ENCODE measurements around the gene MVB12B.
"Not testable (repeated sequence)": the region's sequence is repeated elsewhere in the genome, so short reads cannot be mapped to it uniquely, and the experiment has no call there.

MVB12B gene

DNA sequence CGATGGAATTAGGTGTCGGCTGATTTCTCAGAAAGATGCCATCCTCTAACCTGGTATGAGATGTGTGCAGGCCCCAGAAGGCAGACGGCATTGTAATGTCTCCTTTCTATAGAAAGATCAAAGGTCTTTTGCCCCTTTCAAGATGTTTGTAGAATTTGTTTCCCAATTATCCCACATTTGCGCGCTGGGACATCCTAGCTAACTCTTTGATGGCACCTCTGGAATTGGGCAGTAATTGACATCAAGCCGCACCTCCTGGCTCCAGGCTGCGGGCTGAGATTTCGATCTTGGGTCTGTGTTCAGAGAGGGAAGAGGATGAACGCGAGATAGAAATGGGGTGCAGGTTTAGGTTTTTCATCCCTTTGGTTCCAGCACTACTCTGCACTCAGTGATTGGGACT lies 202.3 kb downstream of the MVB12B start:
- DNase-seq (ENCODE audit: low read depth in 2 of 3, low spot score in 1 of 3), result no peak

DNA sequence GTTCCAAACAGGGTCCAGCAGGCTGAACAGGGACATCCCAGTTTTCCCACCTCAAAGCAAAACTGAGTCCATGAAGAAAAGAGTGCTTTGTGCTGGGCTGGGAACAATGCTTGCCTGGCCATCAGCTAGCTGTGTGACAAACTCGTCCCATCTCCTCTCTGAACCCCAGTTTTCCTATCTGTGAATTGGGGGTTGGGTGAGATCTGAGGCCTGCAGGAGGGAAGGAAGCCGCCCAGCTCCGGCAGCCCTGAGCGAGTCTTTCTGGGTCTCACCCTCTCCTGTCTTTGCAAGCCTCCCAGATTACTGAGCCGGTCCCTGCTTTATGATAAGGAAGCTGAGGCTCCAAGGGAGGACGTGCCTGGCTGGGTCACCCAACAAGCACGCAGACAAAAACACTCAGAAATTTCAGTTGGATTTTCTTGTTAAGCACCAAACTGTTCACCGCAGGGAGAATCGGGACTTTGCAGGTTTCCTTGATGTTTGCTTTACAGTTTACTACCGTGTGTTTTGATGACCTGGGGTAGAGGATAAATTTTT lies 204.5 kb downstream of the MVB12B start:
- no peak for DNase-seq (ENCODE audit: low read depth in 2 of 3, low spot score in 1 of 3)

DNA sequence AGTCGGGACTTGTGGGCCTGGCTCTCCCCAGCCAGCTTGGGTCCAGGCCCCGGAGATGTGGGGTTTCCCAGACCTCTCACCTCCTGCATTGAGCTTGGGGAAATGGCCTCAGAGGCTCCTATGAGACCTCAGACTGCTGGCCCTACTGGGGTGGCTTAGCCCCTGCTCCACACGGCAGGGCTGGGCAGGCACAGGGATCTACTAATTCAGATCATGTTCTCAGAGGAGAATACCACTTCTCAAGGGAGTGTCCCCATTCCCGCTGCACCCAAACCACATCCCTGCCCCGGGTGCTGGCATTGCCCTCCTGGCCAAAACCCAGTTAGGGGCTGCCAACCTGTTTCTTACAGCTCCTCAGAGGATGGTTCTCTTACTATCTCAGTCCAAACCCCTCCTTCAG lies 205.0 kb downstream of the MVB12B start:
- DNase-seq (ENCODE audit: low read depth in 2 of 3, low spot score in 1 of 3), result no peak

DNA sequence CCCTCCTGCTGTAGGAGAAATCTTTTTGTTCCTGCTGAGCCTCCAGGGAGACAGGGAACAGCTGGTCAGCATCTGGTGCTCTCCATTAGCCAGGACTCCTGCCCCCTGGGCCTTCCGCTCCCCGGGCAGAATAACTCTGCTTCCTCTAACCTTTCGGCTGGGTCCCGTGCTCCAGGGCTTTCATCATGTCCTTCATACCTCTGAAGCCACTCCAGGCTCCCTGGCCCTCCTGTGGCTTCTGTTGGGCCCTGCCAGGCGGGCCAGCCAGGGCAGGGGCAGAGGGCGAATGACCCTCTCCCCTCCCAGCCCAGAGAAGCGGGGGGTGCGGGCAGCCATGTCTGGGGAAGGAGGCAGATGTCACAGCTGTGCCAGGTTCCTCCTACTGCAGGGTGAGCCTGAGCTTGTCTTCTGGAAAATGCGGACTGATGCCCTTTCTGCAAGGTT lies 205.4 kb downstream of the MVB12B start:
- DNase-seq (ENCODE audit: low read depth in 2 of 3, low spot score in 1 of 3), result no peak

DNA sequence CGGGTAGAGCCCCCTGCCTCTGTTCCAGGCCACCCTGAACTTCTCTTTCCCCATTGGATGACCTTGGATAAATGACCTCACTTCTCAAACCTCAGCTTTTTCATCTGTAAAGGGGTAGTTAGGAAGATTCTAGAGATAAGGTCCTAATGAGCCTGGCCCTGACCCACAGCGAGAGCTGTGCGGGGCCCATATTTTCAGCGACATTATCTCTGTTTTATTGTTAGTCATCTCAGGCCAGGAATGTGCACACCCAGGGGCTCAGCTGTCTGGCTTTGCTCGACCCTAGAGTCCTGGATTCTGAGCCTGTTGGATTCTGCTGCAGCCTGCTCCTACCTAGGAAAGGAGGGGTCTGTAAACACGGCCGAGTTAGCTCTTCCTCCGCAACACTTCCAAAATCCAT lies 205.9 kb downstream of the MVB12B start:
- no peak for DNase-seq (ENCODE audit: low read depth in 2 of 3, low spot score in 1 of 3)

DNA sequence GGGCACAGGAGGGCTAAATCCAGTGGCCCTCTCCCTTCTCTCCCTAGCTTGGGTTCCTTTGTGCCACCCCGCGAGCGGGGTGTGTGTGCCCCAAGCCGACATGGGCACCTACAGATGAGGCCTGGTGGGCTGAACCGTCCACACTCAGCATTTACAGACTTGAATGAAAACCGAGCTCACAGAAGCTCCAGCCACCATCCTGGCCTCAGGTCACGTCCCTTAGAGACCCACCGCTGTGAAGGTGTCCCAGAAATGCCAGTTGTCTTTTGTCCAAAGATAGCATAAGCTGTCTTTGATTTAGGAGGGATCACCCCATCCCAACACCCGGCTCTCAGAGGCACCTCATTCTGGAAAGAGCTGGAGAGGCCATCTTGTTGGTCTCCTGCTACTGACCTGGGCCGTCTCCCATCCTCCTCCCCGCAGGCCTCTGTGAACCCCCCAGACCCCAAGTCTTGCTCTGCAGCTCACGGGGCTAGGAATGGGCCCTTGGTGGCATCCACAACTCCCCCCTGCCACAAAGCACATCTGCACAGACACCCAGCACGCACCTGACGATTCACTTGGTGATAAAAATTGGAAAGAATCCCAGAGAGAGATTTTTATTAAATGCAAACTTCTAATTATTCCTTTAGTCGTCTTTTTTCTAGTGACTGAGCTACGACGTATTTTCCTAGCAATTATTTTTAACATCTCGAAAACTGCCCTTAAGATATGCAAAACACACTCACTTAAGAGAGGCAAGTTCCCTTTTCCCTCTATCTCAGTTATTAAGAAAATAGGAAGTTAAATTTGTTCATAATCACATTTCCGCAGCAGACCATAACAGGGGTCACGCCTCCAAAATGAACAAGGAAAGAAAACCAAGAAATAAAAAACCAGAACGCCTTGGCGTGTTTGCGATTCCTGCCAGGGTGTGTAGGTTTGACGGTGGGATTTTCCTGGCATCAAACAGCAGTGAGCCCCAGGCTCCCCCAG lies 206.6 kb downstream of the MVB12B start:
- DNase-seq (ENCODE audit: low read depth in 2 of 3, low spot score in 1 of 3), result no peak

DNA sequence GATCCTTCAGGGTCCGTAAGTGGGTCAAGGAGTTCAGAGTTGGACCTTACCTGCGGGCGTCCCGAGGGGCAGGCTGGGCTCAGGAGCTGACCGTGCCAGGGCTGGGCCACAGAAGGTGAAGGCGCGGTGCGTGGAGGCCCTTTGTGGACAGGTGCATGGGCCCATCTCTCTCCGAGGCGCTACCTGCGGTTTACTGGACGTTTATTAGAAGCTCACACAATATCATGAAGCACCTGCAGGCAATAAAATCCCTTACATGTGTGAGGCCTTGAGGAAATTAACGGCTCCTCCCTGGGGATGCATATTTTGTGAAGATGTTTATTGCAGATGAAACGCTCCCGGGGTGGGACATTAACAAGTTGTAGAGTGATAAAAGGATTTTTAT lies 207.3 kb downstream of the MVB12B start:
- no peak for DNase-seq (ENCODE audit: low read depth in 2 of 3, low spot score in 1 of 3)

DNA sequence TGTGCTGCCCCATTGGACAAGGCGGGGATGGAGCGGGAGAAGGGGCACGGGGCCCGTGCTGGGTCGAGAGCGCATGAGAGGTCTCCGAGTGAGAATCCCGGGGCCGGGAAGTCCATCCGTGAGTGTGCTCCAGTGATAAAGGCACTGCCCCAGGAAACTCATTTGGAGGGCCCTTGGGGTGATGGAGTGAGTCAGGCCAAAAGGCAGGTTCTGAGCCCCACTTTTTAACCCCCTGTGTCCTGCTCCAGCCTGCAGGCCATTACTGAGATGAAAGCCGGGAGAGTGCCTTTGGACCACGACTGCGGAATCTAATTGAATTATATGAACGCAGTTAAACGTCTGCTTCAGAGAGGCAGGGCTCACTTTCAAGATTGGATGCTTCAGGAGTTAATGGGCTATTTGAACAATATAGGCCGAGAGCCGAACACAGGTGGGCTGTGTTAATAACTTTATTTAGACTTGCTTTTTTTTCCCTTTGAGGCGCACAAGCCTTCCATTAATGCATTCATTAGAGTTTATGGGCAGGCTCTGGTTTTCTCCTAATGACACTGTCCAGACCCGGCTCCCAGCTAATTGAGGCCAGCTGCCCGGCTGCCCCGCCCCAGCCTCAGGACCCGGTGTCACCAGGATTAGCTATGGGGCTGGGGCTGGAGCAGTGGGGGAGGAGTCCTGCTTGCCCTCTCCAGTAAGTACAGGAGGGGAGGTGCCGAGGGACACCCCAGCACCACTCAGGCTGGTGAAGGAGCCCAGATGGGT lies 208.0 kb downstream of the MVB12B start:
- no peak for DNase-seq (ENCODE audit: low read depth in 2 of 3, low spot score in 1 of 3)

DNA sequence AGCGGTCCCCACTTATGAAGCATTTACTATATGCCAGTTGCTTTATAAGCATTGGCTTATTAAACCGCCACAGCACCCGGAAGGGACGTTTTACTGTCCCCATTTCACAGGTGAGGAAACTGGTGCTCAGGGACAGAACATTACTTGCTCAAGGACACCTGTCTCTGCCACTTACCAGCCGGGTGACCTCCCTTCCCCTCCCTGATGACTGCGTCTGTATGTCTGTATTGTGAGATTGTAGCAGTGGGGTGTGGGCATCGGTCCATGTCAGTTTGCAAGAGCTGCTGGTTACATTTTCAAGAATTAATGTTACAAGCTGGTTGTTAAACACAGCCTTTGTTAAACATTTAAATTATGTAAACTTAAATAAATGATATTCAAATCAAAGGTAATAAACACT lies 209.5 kb downstream of the MVB12B start:
- DNase-seq (ENCODE audit: low read depth in 2 of 3, low spot score in 1 of 3), result no peak

DNA sequence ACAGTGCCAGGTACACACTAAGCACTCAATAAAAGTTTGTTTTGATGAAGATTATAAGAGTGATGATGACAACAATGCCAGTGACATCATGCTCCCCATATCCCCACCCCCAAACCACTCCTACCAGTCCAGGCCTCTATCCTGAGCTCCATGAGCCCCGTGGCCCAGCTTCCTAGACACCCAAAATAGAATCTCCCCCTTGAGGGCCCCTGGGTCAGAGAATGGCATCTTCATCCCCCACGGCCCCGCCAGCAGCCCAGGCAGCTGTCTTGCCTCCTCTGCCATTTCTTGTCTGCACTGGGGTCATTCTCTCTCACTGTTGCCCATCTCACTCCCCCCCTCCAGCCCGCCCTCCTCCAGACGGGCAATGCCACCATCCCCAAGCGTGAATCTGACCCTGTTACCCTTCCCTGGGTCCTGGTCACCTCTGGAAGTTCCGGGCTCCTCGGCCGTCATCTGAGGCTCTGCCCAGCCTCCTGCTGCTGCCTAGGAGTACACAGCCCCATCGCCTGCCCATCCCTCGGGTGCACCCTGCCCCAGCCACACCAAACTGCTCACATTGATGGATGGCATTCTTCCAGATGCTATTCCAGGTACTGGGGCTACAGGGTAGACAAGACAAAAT lies 210.3 kb downstream of the MVB12B start:
- no peak for DNase-seq (ENCODE audit: low read depth in 2 of 3, low spot score in 1 of 3)

DNA sequence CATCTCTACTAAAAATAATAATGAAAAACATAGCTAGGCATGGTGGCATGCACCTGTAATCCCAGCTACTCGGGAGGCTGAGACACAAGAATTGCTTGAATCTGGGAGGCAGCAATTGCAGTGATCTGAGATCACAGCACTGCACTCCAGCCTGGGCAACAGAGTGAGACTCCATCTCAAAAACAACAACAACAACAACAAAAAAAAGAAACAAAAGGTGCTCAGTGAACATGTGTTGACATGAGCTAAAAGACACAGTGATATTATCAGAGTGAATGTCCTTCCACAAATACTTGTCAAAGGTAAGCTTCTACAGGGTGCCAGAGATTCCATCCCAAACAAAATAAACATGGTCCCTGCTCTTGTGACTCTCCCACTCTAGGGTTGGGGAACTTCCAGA lies 211.9 kb downstream of the MVB12B start:
- no peak for DNase-seq (ENCODE audit: low read depth in 2 of 3, low spot score in 1 of 3)

DNA sequence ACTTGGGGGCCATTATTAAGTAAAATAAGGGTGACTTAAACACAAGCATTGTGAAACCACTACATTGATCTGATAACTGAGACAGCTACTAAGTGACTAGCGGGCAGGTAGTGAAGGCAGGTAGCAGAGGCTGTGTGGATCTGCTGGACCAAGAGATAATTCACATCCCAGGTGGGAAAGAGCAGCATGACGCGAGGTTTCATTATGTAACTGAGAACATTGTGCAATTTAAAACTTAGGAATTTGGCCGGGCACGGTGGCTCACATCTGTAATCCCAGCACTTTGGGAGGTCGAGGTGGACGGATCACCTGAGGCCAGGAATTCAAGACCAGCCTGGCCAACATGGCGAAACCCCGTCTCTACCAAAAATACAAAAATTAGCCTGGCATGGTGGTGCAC lies 213.8 kb downstream of the MVB12B start:
- DNase-seq (ENCODE audit: low read depth in 2 of 3, low spot score in 1 of 3), result not testable (repeated sequence)

DNA sequence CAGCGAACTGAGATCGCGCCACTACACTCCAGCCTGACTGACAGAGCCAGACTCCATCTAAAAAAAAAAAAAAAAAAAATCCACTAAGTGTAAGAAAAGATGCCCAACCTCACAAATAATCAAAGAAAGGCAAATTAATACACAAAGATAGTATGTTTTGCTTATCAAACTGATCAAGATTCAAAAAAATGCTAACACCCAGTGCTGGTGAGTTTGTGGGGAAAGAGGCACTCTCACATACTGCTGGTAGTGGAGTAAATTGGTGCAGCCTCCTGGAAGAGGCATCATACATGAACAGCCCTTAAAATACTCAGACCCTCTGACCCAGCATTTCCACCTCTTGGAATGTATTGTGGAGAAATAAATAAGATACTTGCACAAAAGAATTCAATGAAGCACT lies 216.9 kb downstream of the MVB12B start:
- DNase-seq (ENCODE audit: low read depth in 2 of 3, low spot score in 1 of 3), result no peak

DNA sequence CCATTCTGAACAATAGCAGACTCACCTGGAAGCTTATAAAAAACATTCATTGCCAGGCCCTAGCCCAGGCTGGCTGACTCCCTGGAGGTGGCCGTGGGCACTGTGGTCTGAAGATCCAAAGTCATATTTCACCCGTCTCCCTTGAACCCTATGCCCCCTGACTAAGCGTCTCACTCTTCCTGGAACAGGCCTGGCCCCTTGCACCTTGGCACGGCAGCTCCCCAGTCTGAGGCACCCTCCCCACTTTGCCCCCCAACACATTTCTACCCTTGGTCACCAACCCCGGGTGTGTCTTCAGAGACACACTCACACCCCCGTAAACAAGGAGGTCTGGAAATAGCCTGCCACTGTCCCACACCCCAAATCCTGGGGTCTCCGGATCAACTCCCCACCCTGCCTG lies 218.5 kb downstream of the MVB12B start:
- DNase-seq (ENCODE audit: low read depth in 2 of 3, low spot score in 1 of 3), result no peak

DNA sequence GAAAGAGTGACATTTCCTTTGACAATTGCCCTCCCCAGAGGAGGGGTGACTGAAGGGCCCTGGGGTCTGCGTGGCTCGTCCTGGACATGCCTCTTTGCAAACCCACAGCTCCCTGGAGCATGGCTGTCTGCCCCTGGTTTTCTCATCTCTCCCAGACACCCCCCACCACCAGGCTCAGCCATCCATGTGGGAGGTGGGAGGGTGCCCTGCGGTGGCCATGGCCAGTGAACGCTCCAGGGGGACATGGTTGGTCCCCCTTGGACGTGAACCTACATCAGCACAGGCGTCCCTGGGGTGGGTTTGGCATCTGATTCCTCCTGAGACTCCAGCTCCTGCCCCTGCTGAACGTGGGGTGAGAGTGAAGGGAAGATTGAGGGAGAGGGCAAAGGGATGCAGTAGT lies 219.4 kb downstream of the MVB12B start:
- DNase-seq (ENCODE audit: low read depth in 2 of 3, low spot score in 1 of 3), result no peak

DNA sequence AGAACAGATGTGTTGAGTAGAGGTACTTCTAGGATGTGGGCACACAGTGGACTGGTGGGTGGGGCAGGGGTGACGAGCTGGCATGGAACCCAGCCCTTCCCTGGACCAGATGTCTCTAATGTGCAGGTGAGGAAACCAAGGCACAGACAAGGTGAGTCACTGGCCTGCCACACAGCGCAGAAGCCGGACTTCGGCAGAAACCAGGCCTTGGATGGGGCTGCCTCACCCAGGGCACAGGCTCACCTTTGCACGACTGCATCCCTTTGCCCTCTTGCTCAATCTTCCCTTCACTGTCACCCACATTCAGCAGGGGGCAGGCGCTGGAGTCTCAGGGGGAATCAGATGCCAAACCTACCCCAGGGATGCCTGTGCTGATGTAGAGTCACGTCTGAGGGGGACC lies 221.7 kb downstream of the MVB12B start:
- DNase-seq (ENCODE audit: low read depth in 2 of 3, low spot score in 1 of 3), result no peak

DNA sequence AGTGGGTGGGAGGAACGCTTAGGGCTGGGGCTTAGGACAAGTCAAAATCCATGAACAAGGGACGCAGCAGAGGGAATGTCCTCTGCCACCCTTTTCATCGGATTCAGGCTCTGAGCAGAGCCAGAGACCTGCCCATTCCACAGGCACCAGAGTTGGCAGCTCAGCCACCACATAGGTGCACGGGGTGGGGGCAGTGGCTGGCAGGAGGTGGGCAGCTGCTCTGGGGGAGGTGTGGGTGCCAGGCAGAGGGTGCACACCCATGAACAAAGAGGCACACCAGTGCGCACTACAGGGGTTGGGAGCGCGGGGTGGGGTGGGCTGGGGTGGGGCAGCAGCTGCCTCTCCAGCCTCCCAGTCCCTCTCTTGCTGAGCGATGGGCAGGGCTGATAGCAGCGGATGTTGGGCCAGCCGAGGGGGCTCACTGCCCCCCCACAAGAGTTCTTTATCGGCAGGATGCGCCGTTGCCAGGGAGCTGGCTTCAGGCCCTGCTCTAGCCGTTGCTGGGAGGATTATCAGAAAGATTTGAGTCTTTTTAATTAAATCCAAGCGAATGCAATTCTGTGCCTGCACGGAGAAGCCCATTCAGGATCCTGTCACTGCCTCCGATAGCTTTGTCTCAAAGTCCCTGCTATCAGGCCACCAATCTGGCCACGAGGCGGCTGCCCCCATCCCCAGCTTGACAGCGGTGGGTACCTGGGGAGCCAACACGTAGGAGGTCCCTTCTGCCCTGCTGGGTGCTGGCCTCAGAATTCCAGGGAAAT lies 222.8 kb downstream of the MVB12B start:
- no peak for DNase-seq (ENCODE audit: low read depth in 2 of 3, low spot score in 1 of 3)

DNA sequence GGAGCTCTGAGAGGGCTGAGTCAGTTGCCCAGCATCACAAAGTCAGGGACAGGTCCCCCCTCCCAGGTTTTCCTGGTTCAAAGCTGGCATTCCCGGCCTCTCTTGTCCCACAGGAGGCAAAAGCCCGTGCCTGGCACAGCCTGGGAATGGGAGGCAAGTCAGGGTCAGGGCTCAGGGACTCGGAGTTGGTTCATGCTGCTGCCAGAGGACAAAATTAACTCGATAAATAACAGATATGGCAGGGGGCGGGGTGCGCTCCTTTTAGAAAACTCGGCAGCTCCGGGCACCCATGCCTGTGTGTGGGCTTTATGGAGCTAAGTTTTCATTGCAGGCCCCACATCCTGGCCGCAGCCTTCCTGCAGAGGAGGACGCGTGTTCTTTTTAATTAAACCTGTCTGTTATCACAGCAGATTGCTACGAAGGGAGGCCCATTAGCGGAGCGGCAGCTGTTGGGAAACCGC lies 224.3 kb downstream of the MVB12B start:
- no peak for DNase-seq (ENCODE audit: low read depth in 2 of 3, low spot score in 1 of 3)

DNA sequence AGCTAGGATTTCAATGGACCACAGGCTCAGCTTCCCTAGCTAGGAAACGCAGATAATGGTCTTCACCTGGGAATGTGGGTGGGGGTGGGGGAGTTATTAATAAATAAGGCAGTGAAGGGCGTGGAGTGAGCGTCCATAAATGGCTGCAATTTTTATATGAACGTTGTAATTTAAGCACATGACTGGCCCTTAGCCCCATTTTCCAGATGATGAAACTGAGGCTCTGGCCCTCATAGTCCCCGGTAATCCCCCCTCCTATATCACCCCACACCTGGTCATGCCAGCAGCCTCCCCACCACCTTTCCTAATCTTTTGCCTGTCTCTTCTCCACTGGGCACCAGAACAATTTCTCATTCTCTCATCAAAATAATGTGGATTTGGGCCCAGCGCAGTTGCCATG lies 225.2 kb downstream of the MVB12B start:
- DNase-seq (ENCODE audit: low read depth in 2 of 3, low spot score in 1 of 3), result no peak

DNA sequence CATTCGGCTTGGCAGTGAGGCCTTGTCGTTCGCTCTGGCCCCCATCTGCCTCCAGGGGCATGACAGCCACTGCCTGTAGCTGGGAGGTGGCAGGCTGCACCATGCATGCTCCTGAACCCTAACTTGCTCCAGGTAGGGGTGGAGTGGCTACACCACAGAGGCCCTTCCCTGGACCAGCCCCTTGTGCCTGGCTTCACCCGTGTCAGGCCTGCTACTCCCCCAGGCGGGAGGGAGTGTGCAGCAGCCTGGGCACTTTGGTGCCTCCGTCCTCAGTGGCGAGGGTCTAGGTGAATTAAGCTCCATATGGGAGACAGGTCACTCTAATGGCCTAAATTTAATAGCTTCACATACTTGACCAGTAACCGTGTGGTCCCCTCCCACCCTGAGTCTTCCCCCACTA lies 227.7 kb downstream of the MVB12B start:
- DNase-seq (ENCODE audit: low read depth in 2 of 3, low spot score in 1 of 3), result no peak

DNA sequence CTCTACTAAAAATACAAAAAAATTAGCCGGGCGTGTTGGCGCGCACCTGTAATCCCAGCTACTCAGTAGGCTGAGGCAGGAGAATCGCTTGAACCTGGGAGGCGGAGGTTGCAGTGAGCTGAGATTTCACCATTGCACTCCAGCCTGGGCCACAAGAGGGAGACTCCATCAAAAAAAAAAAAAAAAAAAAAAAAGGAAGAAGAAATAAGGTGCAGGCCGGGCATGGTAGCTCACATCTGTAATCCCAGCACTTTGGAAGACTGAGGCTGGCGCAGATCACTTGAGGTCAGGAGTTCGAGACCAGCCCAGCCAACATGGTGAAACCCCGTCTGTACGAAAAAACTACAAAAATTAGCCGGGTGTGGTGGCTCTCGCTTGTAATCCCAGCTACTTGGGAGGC lies 228.8 kb downstream of the MVB12B start:
- not testable (repeated sequence) for DNase-seq (ENCODE audit: low read depth in 2 of 3, low spot score in 1 of 3)
